GM19328 (cell line): ENCODE measurements around the gene WHAMM.
A peak's percentile ranks its signal among the peaks of the same experiment; 100 is the strongest.
"Not testable (repeated sequence)": the region's sequence is repeated elsewhere in the genome, so short reads cannot be mapped to it uniquely, and the experiment has no call there.

ENCODE experiments used
- ATAC-seq: cut with Tn5 transposase; IDR thresholded peaks from one replicate; pipeline ENCODE4 v1.9.1; 2021; ENCODE audit warnings: mild to moderate bottlenecking, moderate library complexity; ENCODE audit not compliant: unreplicated experiment

The WHAMM gene

DNA sequence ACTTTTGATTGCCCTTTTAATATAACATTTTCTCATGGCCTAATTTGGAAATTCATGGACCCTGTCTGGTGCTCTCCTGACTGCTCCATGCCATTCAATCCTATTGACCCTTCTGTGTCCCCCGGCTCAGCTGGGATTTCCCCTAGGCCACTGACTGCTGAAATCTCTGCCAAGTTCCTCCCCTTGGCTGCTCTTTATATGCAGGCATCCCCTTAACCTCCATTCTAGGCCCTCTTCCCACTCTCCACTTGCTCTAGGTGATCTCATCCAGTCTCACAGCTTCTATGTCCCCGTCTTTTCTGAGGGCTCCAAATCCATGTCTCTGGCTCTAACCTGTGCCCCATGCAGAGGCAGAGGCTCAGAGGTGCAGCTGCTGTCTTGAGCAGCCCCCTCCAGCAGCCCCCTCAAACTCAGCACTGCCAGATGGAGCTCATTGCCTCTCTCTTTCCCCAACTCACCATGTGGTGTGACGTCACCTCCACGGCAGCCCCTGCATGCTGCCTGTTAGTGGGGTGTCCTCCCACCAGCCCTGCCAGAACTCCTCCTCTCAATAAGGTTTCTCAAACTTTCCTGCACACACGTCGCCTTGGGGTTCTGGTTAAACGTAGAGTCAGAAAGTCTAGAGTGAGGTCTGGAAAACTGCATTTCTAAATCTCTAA, 10.1 kb upstream of the WHAMM start:
- ATAC-seq: no peak

DNA sequence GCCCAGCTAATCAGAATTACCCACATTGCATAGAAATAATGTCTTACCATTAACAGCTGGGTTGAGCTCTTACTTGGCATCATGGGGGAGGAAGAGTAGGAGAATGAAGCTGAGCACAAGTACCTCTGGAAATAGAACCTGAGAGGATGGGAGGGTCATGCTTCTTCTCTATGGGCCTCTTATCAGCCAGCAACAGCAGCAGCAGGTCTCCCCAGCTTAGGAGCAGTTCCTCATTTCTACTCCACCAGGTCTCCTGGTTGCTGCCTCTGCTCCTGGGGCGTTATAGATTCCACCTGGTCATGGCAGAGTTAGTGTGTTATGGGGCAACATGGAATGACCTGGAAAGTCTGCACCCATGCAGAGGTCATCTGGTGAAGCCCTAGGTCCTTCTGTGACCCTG, 6.9 kb upstream of the WHAMM start:
- no peak for ATAC-seq

DNA sequence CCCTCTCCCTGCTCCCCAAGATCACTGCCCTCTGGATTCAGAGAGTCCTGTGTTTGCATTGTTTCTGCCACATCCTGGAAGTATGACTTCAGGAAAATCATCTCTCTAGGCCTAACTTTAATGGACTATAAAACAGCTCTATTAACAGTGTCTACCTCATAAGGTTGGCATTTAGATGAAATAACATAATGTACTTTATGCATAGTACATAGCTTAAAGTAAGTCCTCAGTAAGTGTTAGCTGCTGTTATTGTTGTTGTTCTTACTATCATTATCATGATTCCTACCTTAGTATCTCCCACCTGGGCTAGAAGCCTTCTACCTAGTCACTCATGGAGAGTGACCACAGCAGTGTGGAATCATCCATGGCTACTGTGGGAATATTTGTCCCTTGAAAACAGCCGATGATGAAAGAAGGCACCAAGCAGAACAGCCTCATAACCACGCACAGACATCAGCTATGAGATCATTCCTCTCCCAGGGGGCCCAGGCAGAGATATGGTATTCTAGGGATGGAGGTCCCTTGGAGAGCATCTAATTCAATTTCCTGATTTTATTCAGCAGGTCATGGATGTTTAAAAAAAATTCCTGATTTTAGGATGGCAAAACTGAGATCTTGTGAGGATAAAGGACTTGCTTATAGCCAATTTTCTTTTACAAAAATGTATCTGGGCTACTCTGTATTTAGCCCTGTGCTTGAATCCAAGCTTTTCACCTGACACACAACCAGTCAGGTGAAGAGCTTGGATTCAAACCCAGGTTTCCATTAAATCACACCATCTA, 5.4 kb upstream of the WHAMM start:
- ATAC-seq: no peak

DNA sequence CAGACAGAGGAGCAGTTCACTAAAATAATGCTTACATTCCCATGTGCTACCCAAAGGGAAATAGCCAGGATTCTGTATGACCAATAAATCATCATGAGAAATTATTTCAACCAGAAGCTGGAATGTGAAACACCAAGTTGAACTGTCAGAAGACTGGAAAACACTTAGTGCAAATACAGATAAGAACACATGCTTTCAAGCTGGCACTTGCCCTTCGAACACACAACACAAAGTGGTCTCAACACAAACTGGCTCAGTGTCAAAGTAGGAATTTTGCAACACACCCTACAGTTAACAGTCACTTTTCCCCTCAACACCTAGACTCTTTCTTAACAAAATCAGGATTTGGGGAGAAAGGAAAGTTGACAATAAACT, 4.9 kb upstream of the WHAMM start:
- ATAC-seq: no peak

DNA sequence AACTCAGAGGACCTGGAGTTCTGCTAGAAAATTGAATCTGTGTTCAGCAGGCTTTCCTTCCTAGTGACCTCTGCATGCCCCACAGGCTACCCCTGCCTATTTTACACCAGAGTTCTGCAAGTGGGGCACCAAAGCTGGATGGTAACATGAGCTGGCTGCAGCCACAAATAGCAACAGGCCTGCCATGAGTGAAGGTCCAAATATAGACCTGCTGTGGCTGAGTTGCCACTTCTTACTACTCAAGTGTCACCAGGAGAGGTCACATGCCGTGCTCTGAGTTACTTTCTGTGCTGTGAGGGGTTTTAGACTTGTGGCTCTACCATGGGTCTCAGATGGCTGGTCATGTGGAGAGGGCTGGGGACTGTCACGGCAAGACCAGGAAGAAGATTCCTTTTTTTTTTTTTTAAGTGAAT, 3.4 kb upstream of the WHAMM start, which contains the start of gene FSD2:
Gene FSD2 (minus strand): TSS at position 76 of the 413 bp plus-strand sequence. CDS start 18,679 bp downstream, outside the sequence.
- ATAC-seq: peak; percentile 44

DNA sequence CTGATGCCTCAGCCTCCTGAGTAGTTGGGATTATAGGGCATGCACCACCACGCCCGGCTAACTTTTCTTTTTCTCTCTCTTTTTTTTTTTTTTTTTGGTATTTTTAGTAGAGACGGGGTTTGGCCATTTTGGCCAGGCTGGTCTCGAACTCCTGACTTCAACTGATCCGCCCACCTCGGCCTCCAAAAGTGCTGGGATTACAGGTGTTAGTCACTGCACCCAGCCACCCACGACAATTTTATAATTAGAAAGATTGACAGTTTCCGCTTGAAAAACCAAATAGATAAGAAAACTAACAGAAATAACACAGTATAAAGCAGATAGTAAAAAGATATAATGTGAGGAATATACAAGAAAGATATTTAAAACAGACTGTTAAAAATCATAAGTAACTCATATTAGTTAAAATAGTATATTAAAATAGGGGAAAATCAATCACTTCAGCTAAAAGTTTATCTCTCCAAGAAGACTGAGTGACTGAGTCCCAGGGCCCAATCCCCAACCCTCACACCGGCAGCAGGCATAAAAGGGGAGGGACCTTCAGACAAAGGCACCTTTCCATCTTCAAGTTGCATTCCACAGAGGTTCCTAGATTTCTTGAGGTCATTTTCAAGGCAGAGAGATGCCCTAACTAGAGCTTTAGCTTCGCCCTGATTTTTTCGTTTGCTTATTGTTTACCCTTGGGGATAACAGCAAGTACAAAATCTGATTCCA, 1.4 kb upstream of the WHAMM start:
- ATAC-seq: no peak

DNA sequence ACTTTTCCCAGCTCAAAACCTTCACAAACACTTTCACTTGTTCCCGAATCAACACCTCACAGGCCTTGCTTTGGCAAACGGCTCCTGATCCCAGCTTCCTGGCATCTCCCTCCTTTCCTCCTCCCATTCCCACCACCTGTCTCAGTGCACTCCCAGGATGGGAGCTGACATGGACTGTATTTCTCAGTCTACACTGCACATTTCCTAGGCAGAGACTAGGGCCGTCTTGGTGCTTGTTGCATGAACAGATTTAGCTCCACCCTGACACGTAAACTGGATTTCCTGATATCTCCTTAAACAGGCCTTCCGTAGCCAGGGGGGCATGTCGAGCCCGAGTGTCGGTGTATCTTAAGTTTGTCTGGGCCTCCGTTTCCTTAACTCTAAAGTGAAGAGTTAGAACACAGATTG, 790 bp upstream of the WHAMM start:
- ATAC-seq: no peak

DNA sequence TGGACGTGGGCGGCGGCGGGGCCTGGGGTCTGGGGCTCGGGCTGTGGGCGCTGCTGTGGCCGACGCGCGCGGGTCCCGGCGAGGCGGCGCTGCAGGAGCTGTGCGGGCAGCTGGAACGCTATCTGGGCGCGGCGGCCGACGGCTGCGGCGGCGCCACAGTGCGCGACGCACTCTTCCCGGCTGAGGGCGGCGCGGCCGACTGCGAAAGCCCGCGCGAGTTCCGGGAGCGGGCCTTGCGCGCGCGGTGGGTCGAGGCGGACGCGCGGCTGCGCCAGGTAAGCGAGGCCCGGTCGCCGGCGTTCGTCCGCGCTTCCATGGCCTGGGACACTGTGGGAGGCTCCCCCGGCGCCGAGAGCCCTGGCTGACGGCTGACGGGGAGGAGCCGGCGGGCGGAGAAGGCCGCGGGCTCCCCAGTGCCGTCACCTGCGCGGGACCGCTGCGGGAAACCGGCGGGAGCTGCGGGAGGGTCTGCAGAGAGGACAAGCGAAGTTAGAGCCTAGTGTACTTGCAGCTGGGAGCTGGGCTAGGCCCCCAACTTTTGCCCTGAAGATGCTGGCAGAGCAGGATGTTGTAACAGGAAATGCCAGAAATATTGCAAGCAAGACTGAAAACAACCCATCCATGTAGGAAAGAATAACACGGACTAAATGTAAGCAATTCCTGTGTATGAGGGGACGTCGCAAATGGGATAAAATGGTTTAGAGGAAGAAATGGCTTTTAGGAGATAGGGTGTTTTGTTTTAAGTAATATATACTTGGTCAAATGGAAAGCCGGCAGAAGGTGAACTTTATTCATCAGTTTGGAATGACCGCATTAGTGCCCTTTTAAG, 847 bp downstream of the WHAMM start:
- ATAC-seq: peak; percentile 15

DNA sequence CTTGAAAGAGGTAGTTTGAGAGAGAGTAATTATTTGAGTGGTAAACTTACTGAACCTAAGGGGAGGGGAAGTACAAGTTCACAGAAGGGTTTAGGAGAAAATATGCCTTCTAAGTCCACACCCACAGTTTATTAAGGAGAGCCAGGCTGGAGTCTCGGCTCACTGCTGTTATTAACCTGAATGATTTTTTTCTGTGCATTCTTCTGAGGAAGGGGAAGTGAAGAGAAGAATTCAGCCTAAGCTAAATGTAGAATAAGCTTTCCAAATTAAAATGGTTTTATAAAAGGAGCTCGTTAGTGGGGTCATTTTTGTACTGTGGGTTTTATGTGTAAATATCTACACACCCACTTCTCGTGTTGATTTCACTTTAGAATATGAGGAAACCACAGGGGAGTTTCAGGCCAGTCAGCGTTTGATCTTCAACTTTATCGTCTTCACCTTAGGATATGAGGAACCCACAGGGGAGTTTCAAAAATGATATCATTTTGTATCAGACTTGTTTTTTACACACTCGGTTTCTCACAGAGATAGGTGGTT, 1.5 kb downstream of the WHAMM start:
- no peak for ATAC-seq

DNA sequence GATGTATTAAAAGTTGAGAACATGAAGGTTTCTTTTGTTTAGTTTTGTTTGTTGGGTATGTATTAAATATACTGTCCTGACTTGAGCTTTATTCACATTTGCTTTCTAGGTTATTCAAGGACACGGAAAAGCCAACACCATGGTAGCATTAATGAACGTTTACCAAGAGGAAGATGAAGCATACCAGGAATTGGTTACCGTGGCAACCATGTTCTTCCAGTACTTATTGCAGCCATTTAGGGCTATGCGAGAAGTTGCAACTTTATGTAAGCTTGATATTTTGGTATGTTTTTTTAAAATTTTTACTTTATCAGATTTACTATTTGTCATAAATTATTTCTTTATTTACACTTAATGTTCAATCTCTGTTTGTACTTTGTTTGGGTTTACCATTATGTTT, 3.6 kb downstream of the WHAMM start:
- no peak for ATAC-seq

DNA sequence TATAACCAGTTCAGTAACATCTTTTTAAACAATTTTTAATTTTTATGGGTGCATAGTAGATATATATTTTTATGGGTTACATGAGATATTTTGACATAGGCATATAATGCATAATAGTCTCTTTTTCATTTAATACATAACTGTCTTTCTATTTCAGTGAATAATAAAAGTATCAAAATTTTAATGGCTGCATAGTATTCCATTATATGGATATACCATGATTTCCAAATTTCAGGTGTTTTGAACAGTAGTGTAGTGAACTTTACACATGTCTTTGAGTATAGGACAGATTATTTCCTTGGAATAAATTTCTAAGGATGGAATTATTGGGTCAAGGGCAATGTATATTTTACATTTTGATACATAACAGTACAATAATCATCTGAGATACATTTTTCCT, 10.7 kb downstream of the WHAMM start:
- ATAC-seq: no peak

DNA sequence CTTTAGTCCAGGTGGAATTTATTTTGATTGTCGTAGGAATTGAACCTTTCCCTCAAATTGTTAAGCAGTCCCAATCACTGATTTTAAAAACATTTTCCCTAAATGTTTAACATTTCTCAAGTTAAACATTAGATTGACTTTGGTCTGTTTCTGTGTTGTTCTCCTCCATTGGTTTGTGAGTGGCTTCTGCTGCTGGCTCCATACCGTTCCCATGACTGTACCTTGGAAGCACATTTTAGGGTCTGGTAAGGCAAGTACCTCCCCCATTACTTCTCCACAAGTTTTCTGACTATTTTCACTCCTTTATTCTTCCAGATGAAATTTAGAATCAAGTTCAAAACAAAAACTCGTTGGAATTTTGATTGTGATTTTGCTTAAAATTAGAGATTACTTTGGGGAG, 12.0 kb downstream of the WHAMM start:
- ATAC-seq: not testable (repeated sequence)

DNA sequence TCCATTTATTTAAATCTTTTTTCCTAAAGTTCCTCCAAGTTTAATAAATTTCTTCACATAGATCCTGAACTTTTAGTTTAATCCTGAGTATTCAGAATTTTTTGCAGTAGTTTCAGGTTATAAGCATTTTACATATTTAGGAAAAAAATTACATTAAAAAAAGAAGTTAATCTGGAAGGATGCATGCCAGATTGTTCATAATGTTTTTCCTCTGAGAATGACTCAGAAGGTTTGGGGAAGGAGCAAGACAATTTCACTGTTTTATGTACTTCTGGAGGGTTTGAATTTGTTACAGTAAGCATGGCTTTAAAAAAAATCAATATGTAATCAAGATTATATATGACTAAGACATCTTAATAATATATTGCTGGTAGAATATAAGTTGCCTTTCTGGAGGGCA, 12.4 kb downstream of the WHAMM start:
- not testable (repeated sequence) for ATAC-seq

DNA sequence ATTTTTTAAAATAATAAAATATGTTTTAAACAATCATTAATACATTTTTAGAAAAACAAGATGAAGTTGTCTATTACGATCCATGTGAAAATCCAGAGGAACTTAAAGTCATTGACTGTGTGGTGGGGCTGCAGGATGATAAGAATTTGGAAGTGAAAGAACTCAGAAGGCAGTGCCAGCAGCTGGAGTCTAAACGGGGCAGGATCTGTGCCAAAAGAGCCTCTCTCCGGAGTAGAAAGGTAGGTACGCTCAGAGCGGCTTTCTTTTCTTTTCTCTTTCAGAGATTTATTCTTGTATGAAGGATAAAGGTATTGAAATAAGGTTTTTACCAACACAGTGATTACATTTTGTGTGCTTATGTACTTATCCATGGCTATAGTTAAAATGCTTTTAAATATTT, 13.6 kb downstream of the WHAMM start:
- no peak for ATAC-seq

DNA sequence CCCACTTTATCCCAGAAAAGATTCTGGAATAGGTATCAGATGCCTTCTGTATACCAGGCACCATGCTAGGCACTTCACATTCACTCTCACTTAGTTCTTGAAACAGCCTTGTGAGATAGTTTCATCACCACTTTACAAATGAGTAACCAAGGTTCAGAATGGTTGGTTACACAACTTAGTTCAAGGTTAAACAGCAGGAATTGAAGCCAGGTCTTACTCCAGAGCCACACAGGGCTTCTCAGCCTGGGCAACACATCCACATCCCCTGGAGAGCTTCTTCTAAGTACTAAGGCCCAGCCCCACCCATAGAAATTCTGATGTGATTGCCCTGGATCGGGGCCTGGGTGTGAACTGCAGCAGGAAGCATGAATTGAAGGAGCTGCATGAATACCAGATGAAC, 18.6 kb downstream of the WHAMM start:
- ATAC-seq: no peak

DNA sequence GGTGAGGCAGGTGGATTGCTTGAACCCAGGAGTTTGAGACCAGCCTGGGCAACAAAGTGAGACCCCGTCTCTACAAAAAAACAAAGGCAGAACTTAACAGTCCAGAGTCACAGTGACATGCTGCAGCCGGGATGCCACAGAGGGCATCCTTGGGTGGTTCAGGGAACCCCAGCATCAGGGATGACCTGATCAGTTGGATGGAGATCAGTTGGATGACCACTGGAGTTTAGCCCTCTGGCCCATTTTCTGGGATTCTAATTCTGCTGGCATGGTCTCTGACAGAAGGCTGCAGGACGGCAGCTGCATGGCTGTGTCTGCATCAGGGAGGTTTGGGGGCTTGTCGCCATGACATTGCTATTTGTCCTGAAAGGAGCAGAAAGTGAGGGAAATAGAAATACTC, 19.8 kb downstream of the WHAMM start:
- ATAC-seq: no peak

DNA sequence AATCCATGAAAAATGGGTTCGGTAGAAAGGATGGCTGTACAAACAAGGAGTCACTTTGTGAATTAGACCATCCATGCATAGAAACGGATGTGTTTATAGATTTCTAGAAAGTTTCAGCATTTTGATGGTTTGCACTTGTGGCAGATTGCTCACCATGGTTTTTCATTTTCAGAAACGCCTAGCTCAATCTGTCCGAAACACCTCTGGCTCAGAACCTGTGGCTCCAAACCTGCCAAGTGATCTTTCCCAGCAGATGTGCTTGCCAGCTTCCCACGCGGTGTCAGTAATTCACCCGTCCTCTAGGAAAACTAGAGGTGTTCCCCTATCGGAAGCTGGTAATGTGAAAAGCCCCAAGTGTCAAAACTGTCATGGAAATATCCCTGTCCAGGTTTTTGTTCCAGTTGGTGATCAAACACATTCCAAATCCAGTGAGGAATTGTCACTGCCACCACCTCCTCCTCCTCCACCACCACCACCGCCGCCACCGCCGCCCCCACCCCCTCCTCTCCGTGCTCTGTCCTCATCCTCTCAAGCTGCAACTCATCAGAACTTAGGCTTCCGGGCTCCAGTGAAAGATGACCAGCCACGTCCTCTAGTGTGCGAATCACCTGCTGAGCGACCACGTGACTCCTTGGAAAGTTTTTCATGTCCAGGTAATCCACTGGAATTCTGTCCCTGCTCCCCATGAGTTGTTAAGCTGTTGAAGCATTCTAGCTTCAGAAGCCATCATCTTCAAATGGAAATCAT, 21.2 kb downstream of the WHAMM start:
- no peak for ATAC-seq

DNA sequence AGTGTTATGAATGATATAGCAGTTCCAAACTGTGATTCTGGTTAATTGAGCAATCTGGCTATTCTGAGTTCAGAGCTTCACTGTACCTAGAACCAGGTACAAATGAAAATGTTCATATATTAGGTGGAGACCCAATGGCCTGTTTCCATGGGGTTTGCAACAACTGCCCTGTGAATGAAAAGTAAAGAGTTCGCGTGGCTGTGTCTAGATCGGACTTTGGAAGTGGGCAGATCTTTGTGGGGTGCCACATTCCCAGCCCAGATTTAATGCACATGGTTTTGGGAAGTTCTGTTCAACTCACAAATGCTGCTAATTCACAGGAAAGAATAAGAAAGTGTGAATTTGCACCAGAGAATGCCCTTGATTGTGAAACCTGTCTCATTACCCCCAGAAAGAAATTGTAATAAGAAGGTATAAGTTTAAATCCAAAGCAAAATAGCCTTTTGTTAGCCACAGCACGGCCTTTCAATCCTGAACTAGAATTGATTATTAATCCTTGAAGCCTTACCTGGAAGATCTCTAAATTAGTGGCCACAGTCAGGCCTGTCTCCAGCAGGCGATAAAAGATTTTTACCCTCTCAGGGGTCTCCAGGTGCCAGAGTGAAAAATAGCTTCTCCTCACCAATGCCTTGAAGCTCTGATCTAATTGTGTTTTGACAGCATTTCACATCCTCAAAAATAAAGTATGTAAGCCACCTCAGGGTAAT, 22.6 kb downstream of the WHAMM start:
- ATAC-seq: no peak

DNA sequence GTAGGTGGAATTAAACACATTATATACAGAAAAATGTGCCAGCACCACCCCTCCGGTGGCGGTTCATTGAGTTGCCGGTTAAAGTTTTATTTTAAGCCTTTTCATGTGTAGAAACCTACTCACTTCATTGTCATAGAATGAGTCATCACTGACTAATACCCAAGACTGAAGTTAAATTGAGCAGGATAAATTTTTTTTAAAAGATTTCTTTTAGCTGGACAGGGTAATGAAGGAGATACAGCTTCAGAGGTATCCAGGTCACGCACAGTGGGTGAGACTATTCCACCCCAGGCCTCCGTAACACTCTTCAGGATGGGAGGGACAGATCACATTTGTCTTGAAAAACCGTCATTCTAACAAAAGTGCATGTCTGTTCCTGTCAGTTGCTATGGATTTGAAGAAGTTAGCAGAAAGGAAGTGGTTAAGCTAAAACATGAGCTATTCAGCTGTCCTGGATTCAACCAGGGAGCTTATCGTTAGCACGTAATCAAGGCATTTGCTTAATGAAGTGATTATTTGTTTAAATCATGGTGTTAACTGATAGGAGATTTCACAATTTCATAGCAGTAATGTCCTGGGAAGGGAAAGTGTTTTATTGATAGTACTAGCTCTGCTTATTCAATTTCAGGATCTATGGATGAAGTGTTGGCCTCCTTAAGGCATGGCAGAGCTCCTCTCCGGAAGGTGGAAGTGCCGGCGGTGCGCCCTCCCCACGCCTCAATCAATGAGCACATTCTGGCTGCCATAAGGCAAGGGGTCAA, 23.4 kb downstream of the WHAMM start:
- peak; percentile 83 for ATAC-seq
